OCI-LY7 (cell line): Measurements from ENCODE around the gene OGG1. TPM values are rescaled to one million over a fixed set of nuclear protein-coding genes. Genes with fewer than 3 reads are reported as not detected.

Experiments
- BruUV-seq: library from RNA; stranded (reverse); fragments of 400-500 nt; replicated peaks from 2 replicates; lab custom pipeline; 2021; lab: Mats Ljungman, UMichigan
- CTCF ChIA-PET: fragments of 300-600 bp; sonication (Branson Sonifier 250); formaldehyde crosslinking; loops from one replicate; lab custom pipeline; 2022; ENCODE audit warnings: antibody characterized with exemption; ENCODE audit not compliant: unreplicated experiment; lab: Charles Lee
- POLR2A ChIA-PET: fragments of 300-600 bp; sonication (Branson Sonifier 250); formaldehyde crosslinking; loops from one replicate; lab custom pipeline; 2022; ENCODE audit warnings: antibody characterized with exemption; lab: Charles Lee
- DNase-seq: peaks from one replicate; pipeline ENCODE4 v3.0.0-alpha.2; 2015; ENCODE audit warnings: low spot score
- H2AFZ ChIP-seq: fragments of 200-600 bp; sonication (generic), shearing (Covaris generic); 2 replicates; pipeline ENCODE4 v1.6.1; 2014; ENCODE audit warnings: mild to moderate bottlenecking, antibody characterized with exemption, low read length, moderate library complexity
- H3K27ac ChIP-seq: fragments of 200-600 bp; sonication (generic); 2 replicates; pipeline ENCODE4 v1.5.1; 2014; ENCODE audit warnings: mixed run types, low read depth, mild to moderate bottlenecking, moderate library complexity, low read length, inconsistent platforms; ENCODE audit not compliant: poor library complexity, severe bottlenecking
- H3K36me3 ChIP-seq: fragments of 200-600 bp; sonication (generic); 2 replicates; pipeline ENCODE4 v1.6.1; 2014; ENCODE audit warnings: mild to moderate bottlenecking, antibody characterized with exemption, low read length, moderate library complexity, mixed read lengths; ENCODE audit not compliant: insufficient read depth
- H3K4me1 ChIP-seq: fragments of 200-600 bp; sonication (generic); 2 replicates; pipeline ENCODE4 v1.5.1; 2014; ENCODE audit warnings: mild to moderate bottlenecking, low read length; ENCODE audit not compliant: insufficient read depth, poor library complexity, severe bottlenecking
- H3K4me2 ChIP-seq: fragments of 200-600 bp; sonication (generic); 2 replicates; pipeline ENCODE4 v1.6.1; 2014; ENCODE audit warnings: mild to moderate bottlenecking, low read length
- H3K4me3 ChIP-seq: fragments of 200-600 bp; sonication (generic); 2 replicates; pipeline ENCODE4 v1.5.1; 2014; ENCODE audit warnings: mild to moderate bottlenecking, low read depth, low read length; ENCODE audit not compliant: poor library complexity, severe bottlenecking
- H3K79me2 ChIP-seq: fragments of 200-600 bp; sonication (generic); 2 replicates; pipeline ENCODE4 v1.6.1; 2016; ENCODE audit warnings: low read depth, mild to moderate bottlenecking, low read length, moderate library complexity, mixed read lengths; ENCODE audit not compliant: insufficient read depth
- H3K9me2 ChIP-seq: fragments of 200-600 bp; sonication (generic); 2 replicates; pipeline ENCODE4 v1.6.1; 2016; ENCODE audit warnings: mild to moderate bottlenecking, low read length, mixed read lengths; ENCODE audit not compliant: insufficient read depth
- H3K9me3 ChIP-seq: fragments of 200-600 bp; sonication (generic); 2 replicates; pipeline ENCODE4 v1.6.1; 2014; ENCODE audit warnings: mild to moderate bottlenecking, mixed run types, low read length, mixed read lengths
- H4K20me1 ChIP-seq: fragments of 200-600 bp; sonication (generic); 2 replicates; pipeline ENCODE4 v1.6.1; 2014; ENCODE audit warnings: mild to moderate bottlenecking, antibody characterized with exemption, low read length, moderate library complexity, mixed read lengths; ENCODE audit not compliant: insufficient read depth
- EZH2phosphoT487 ChIP-seq: fragments of 200-600 bp; sonication (generic); IDR thresholded peaks from 2 replicates; pipeline ENCODE4 v1.6.1; 2018; ENCODE audit warnings: low read depth, borderline replicate concordance, mild to moderate bottlenecking, mixed run types, antibody characterized with exemption, low read length, moderate library complexity, mixed read lengths
- intact Hi-C: fragments of 100-400 bp; cut with micrococcal nuclease; formaldehyde crosslinking; loops from one replicate; pipeline ENCODE4 v1.10.0; 2022; ENCODE audit not compliant: unreplicated experiment
- total RNA-seq, 2 experiments: library from RNA; depleted of rRNA in 1 of 2; stranded (reverse); fragments of >200 nt in 1 of 2; shearing (Covaris generic) in 1 of 2; gene quantifications; 2 replicates each; pipeline ENCODE4 v1.2.3, GENCODE V29; 2014 to 2022
- TF ChIP-seq, protein P1 (sequence below): fragments of 200-600 bp; sonication (generic); conservative IDR thresholded peaks from 2 replicates; pipeline ENCODE4 v1.5.1; 2014; ENCODE audit warnings: mild to moderate bottlenecking, antibody characterized with exemption, low read length, moderate library complexity, mixed read lengths

Gene OGG1
- total RNA-seq, 2 experiments from 2014 or later = 119 to 121 TPM

DNA sequence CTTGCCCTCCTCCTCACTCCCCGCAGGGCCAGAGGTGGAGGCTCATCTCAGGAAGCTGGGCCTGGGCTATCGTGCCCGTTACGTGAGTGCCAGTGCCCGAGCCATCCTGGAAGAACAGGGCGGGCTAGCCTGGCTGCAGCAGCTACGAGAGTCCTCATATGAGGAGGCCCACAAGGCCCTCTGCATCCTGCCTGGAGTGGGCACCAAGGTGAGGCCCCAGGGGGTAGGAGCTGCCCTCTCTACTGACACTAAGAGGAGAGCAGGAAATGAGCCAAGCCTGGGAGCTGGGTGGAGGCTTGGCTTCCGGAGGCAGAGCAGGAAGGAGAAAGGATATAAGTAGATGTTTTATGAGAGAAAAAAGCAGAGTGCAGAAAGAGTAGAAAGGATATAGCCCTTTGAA lies 4.9 kb downstream of the OGG1 start:
- Histone ChIP-seq H3K4me3 (peak overlapping the region; percentile 6), H3K9me2 (no peaks in the 10 kb centered on the region), H3K79me2 (peaks cover 19% of the 10 kb centered on the region), H3K9me3 (no peaks in the 10 kb centered on the region), H3K4me2 (peak overlapping the region; percentile 28; the same call in 1 of the 2 replicates), H3K36me3 (peaks cover 88% of the 10 kb centered on the region), H4K20me1 (no peaks in the 10 kb centered on the region), H3K27ac (peak overlapping the region; percentile 22), H2AFZ (no peak overlapping the region), H3K4me1 (peaks cover 38% of the 10 kb centered on the region)
- TF ChIP-seq, protein P1, sequence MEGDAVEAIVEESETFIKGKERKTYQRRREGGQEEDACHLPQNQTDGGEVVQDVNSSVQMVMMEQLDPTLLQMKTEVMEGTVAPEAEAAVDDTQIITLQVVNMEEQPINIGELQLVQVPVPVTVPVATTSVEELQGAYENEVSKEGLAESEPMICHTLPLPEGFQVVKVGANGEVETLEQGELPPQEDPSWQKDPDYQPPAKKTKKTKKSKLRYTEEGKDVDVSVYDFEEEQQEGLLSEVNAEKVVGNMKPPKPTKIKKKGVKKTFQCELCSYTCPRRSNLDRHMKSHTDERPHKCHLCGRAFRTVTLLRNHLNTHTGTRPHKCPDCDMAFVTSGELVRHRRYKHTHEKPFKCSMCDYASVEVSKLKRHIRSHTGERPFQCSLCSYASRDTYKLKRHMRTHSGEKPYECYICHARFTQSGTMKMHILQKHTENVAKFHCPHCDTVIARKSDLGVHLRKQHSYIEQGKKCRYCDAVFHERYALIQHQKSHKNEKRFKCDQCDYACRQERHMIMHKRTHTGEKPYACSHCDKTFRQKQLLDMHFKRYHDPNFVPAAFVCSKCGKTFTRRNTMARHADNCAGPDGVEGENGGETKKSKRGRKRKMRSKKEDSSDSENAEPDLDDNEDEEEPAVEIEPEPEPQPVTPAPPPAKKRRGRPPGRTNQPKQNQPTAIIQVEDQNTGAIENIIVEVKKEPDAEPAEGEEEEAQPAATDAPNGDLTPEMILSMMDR = no peak
- CTCF ChIA-PET = no interaction called here
- no TSS peak for BruUV-seq
- intact Hi-C loops = loop anchor here (5.0 to 10.0 kb wide), 2 partner anchors 178 to 640 kb away; partner anchors contain the start of gene CRELD1
- DNase-seq = peak; percentile 21
- POLR2A ChIA-PET = interaction anchor here (0.5 to 2.3 kb wide), 3 partner anchors 20 to 84 kb away, joined by 3 to 7 read pairs (median 6); no protein-coding TSS in a partner anchor

DNA sequence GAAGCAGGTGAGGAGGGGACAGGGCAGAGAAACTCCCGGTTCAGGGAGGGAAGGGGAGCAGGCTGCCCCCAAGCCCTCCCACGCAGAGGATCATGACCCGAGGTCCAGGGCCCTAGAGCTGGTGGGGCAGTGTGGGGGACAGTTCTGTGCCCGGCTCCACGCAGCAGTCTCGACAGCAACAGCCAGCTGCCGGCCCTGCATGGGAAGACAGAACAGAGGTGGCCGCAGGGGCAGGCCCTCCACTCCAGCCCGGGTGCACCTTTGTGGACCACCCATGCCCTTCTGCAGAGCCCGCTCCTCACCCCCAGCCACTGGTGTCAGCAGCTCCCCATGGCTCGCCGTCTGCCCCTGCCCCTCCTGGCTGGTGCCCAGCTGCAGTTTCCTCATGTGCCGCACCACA lies 7.7 kb downstream of the OGG1 start:
- H3K36me3 ChIP-seq = peaks cover 89% of the 10 kb centered on the region
- no peaks in the 10 kb centered on the region for H4K20me1 ChIP-seq
- H3K4me2 ChIP-seq = no peak overlapping the region
- BruUV-seq = no TSS peak
- POLR2A ChIA-PET = interaction anchor here (0.5 kb wide), 1 partner anchor 202 kb away, joined by 3 read pairs; no protein-coding TSS in a partner anchor
- H3K4me1 ChIP-seq = peaks cover 25% of the 10 kb centered on the region
- no peaks in the 10 kb centered on the region for H3K79me2 ChIP-seq
- DNase-seq = no peak
- no peaks in the 10 kb centered on the region for H3K9me3 ChIP-seq
- TF ChIP-seq, protein P1 = no peak
- TF ChIP-seq EZH2phosphoT487 = no peak
- no peaks in the 10 kb centered on the region for H3K9me2 ChIP-seq
- no peak overlapping the region for H3K4me3 ChIP-seq
- CTCF ChIA-PET = no interaction called here
- H3K27ac ChIP-seq = no peak overlapping the region
- intact Hi-C loops = loop anchor here (10.0 kb wide), 1 partner anchor 637 kb away; no protein-coding TSS in a partner anchor
- no peak overlapping the region for H2AFZ ChIP-seq

DNA sequence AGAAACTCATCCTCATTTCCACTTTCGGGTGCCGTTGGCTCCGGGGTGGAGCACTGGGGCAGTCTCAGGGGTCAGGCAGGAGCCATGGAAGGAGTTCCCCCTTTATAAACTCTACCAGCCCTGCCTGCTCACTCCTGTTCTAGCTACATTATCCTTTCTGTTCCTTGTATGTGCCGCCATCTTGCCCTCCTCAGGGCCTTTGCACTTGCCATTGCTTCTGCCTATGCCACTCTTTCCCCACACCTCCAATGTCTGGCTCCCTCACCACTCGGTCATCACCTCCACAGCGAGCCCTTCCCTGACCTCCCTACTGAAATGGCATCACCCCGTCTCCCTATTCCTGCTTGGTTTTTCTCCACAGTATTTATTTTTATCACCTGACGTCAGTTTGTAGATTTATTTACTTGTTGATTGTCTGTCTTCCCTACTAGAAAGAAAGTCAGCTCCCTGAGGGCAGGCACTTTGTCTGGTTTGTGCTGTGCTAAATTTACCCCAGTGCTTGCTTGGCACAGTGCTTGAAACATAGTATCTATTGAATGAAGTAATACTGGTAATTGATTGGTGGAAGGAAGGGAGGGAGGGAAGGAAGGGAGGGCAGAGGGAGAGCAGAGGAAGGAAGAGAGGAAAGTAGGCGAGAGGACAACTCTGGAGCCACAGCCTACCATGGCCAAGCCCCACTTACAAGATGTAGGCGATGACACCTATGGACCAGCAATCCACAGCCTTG lies 11.2 kb downstream of the OGG1 start:
- no peaks in the 10 kb centered on the region for H3K9me2 ChIP-seq
- no peak overlapping the region for H3K27ac ChIP-seq
- H3K9me3 ChIP-seq = no peaks in the 10 kb centered on the region
- H3K36me3 ChIP-seq = peaks cover 58% of the 10 kb centered on the region
- no peaks in the 10 kb centered on the region for H4K20me1 ChIP-seq
- no TSS peak for BruUV-seq
- ChIA-PET POLR2A (no interaction called here), CTCF (interaction anchor here (0.6 kb wide), 1 partner anchor 321 kb away, joined by 3 read pairs; no protein-coding TSS in a partner anchor)
- no peak overlapping the region for H2AFZ ChIP-seq
- TF ChIP-seq EZH2phosphoT487 = no peak
- TF ChIP-seq, protein P1 = no peak
- H3K4me2 ChIP-seq = no peak overlapping the region
- intact Hi-C loops = no loop called here
- H3K4me3 ChIP-seq = no peak overlapping the region
- no peaks in the 10 kb centered on the region for H3K79me2 ChIP-seq
- DNase-seq = no peak
- H3K4me1 ChIP-seq = peaks cover 2% of the 10 kb centered on the region
